GM21360 (cell line): ENCODE data around the gene LTV1.
"Not testable (repeated sequence)": the region's sequence is repeated elsewhere in the genome, so short reads cannot be mapped to it uniquely, and the experiment has no call there.

Experiments used
- ATAC-seq: cut with Tn5 transposase; IDR thresholded peaks from one replicate; pipeline ENCODE4 v1.9.1; 2021; ENCODE audit warnings: mild to moderate bottlenecking, moderate library complexity; ENCODE audit not compliant: unreplicated experiment

Gene LTV1

DNA sequence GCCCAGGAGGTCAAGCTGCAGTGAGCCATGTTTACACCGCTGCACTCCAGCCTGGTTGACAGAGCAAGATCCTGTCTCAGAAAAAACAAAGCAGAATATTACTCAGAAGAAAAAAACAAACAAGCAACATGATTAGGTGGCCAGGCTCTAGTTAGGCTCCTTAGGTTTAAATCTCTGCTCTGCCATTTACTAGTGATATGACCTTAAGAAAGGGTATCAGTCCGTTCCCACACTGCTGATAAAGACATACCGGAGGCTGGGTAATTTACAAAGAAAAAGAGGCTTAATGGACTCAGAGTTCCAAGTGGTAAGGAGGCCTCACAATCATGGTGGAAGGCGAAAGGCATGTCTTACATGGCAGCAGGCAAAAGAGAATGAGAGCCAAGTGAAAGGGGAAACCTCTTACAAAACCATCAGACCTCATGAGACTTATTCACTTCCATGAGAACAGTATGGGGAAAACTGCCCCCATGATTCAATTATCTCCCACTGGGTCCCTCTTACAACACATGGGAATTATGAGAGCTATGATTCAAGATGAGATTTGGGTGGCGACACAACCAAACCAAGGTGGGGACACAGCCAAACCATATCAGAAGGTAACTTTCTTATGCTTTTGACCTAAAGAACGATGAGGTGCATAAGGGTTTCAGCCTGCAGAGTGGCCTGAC lies 2.4 kb upstream of the LTV1 start:
- no peak for ATAC-seq

DNA sequence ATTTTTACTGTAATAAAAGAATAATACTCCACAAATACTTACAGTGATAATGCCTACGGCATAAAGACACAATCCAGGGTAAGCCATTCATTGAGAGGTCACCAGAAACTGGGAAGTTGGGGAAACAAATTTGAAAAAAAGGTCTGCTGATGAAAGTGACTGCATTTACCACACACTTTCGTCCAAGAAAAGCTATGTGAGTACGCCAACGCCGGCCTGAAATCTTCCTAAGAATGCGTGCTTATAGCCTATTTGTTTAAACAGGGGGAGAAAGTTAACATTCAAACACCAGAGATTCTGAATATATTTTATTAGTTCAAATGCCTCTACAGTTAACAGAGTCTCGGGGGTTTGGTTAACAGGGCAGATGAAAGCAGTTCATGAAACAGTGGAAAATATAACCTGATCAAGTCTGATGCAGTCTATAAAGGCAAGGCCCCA lies 657 bp upstream of the LTV1 start:
- ATAC-seq, result no peak

DNA sequence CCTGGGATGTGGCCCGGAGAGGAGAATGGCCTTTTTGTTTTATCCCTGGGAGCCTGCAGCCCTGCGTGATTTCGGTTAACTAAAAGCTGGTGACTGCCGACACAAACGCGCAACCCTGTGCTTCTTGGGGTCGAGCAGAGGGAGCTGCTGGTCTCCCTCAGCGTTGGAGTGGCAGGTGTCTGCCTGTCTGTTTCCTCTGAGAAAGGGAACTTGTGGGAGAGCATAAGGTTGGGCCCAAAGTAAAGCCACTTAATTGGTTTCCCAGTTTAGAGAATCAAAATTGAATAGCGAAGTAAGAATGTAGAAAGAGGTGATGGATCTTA lies 500 bp downstream of the LTV1 start:
- ATAC-seq, result peak; percentile 4

DNA sequence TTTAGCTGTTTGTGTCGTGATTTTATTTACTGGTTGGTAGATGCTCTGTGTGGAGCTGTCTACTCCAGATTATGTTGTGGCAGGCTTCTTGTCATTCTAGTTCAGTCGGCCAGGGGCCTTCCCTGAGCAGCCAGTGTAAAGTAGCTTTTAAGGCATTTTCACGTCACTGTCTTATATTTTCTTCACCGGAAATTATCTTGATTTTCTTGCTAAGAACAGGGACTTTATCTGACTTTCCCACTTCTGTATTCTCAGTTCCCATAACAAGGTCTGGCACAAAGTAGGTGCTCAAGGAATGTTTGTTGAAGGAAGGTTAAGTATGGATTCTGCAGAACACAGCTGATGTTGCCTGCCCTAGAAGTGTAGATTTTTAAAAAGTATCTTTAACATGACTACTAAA lies 868 bp downstream of the LTV1 start:
- ATAC-seq, result no peak

DNA sequence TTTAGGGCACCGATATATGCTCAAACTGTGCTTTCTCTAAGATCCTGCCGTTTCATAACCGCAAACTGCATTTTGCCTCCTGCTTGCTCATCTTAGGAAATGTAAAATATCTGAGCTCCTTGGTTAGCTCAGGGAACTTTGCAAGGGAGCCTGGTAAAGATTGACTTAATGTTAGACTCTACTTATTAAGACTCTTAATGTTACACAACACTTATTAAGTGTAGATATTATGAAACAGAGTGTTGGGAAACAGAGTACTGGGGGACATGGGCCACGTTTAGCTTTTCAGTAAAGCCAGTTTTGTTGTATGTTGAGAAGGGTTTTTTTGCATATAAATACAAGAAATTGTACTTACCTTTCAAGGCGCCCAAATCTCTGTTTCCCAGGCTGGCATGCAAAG lies 1.9 kb downstream of the LTV1 start:
- ATAC-seq, result no peak

DNA sequence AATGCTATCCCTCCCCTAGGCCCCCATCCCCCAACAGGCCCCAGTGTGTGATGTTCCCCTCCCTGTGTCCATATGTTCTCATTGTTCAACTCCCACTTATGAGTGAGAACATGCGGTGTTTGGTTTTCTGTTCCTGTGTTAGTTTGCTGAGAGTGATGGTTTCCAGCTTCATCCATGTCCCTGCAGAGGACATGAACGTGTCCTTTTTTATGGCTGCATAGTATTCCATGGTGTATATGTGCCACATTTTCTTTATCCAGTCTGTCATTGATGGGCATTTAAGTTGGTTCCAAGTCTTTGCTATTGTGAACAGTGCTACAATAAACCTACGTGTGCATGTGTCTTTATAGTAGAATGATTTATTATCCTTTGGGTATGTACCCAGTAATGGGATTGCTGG lies 8.6 kb downstream of the LTV1 start:
- ATAC-seq, result not testable (repeated sequence)

DNA sequence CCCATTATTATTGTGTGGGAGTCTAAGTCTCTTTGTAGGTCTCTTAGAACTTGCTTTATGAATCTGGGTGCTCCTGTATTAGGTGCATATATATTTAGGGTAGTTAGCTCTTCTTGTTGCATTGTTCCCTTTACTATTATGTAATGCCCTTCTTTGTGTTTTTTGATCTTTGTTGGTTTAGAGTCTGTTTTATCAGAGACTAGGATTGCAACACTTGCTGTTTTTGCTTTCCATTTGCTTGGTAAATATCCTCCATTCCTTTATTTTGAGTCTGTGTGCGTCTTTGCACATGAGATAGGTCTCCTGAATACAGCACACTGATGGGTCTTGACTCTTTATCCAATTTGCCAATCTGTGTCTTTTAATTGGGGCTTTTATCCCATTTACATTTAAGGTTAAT lies 11.9 kb downstream of the LTV1 start:
- not testable (repeated sequence) for ATAC-seq

DNA sequence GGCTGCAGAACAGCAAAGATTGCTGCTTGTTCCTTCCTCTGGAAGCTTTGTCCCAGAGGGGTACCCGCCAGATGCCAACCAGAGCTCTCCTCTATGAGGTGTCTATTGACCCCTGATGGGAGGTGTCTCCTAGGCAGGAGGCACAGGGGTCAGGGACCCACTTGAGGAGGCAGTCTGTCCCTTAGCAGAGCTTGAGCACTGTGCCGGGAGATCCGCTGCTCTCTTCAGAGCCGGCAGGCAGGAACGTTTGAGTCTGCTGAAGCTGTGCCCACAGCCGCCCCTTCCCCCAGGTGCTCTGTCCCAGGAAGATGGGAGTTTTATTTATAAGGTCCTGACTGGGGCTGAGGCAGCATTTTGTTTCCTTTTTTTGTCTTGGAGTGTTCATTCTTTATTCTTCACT lies 13.6 kb downstream of the LTV1 start:
- ATAC-seq, result not testable (repeated sequence)

DNA sequence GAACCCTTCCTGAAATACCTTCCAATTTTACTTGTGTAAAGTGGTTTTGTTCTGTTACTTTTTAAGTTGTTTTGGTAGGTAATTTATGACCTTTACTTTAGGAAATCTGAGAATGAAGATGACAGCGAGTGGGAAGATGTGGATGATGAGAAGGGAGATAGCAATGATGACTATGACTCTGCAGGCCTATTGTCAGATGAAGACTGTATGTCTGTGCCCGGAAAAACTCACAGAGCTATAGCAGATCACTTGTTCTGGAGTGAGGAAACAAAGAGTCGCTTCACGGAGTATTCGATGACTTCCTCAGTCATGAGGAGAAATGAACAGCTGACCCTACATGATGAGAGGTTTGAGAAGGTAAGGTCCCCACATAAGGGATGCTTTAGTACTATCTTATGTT lies 14.5 kb downstream of the LTV1 start:
- ATAC-seq, result no peak

DNA sequence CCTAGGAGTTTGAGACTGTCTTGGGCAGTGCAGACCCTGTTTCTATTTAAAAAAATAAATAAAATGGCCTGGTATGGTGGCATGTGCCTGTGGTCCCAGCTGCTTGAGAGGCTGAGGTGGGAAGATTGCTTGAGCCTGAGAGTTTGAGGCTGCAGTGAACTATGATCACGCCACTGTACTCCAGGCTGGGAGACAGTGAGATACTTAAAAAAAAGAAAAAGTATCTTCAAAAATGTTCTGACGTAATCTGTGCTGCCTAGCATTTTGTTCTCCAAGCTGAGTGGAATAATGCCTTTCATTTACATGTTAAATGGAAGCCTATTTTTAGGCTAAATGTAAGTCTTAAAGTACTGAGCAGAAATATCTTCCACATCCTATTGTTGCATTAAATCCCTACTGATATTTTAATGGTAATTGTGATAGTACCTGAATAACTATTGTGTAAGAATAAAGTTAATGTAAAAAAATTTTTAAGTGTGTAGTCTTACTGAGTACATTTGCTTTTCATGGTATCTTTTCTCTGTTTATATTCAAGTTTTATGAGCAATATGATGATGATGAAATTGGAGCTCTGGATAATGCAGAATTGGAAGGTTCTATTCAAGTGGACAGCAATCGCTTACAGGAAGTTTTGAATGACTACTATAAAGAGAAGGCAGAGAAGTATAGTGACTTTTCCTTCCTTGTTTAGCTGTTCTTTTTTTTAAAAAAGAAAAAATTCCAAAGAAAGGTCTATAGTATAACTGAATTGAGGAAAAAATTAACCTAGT lies 16.9 kb downstream of the LTV1 start:
- ATAC-seq, result no peak

DNA sequence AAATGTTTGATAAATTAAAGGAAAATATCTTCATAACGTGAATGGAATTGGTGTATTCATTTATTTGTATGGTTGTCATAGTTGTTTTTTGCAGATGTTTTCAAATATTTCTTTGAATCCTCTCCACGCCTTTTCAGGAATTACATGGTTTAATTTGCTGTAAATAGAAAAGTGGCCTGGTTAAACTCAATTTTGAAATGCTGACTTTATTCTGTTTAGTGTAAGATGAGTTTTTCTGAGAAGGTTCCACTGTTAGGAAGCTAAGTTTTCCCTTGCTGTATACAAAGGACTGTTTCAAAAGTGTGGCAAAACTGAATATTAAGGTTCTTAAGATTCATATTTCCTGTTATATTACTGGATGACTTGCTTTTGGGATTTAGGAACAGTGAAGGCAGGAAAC lies 20.6 kb downstream of the LTV1 start:
- no peak for ATAC-seq

DNA sequence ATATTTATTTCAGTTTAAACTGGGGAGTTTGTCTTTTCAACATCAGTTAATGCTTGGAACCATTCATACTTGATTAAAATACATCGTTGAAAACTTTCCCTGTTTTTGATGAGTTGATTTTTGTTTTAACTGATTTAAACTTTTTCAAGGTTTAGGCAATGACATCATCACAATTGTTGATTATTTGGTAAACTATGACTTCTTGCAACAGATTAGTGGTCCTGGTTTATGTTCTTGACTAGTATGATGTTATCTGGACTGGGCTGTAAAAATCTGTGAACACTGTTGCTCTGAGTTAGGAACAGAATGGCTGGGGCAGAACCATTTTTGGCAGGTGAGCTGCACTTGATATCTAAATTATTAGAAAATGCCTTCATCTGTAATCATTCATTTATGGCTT lies 21.1 kb downstream of the LTV1 start, which contains the start of gene ZC2HC1B:
ZC2HC1B (plus strand) TSS at position 241 of the 400 bp plus-strand sequence; CDS start at position 307, 66 bp downstream.
- no peak for ATAC-seq

DNA sequence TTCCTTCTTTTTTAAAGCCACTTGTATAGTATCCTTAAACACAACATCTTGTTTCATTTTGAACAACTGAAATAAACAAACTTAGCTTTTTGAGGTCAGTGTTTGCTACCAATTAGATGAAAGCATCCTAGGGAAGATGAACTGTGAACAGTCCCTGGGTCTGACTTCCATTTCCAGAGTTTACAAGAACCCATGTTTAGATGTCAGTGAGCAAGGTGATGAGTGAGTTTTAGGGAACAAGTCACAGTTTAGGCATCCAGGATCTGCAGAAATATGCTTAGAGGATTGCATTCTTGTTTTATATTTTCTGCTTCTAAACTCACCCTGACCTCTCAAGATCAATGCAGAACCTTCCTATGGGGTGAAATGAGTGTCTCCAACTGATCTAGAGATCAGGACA lies 24.1 kb downstream of the LTV1 start:
- ATAC-seq, result no peak

DNA sequence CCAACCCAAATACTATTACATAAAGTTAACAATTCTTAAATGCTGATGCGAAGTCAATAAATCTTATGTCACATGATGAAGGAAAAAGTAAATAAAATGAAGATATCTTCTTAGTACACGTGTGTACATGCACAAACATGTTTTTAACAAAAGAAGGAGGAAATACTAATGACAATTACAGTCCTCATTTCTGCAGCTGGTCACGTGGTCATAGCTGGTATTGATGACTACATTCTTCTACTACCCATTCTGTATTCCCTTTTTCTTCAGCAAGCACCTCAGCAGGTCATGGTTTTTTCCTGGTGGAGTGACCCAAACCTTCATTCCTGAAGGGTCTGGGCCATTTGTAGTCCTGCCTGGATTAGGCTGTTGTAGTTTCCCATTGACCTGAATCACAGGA lies 25.7 kb downstream of the LTV1 start:
- not testable (repeated sequence) for ATAC-seq

DNA sequence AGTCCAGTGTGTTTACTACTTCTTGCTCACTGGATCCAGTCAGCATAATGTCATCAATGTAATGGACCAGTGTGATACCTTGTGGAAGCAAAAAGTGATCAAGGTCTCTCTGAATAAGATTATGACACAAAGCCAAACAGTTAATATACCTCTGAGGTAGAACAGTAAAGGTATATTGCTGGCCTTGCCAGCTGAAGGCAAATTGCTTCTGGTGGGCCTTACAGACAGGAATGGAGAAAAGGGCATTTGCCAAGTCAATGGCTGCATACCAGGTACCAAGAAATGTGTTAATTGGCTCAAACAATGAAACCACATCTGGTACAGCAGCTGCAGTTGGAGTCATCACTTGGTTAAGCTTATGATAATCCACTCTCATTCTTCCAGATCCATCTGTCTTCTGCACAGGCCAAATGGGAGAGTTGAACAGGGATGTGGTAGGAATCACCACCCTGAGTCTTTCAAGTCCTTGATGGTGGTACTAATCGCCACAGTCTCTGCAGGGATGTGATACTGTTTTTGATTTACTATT lies 28.1 kb downstream of the LTV1 start:
- ATAC-seq, result not testable (repeated sequence)

DNA sequence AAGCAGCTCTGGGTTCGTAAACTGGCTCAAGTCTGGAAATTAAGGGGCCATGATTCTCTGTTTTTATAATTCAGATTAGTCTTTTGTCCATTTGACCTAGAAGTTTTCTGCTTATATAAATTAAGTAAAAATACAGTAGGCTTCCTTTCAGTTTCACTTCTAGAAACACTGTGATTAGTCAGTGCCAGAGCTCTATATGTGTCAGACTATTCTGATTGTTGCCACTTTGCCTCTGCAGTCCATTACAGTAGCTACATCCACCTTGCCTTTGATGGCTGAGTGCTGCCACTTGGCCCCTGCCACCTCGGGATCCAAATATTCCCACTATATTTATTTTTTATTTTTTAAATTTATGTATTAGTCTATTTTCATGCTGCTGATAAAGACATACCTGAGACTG lies 29.1 kb downstream of the LTV1 start:
- ATAC-seq, result peak; percentile 100

DNA sequence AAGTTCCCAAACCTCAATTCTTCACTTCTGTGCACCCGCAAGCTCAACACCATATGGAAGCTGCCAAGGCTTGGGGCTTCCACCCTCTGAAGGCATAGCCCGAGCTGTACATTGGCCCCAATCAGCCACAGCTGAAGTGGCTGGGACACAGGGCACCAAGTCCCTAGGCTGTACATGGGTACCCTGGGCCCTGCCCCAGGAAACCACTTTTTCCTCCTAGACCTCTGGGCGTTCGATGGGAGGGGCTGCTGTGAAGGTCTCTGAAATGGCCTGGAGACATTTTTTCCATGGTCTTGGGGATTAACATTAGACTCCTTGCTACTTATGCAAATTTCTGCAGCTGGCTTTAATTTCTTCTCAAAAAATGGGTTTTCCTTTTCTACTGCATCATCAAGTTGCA lies 30.5 kb downstream of the LTV1 start:
- not testable (repeated sequence) for ATAC-seq

DNA sequence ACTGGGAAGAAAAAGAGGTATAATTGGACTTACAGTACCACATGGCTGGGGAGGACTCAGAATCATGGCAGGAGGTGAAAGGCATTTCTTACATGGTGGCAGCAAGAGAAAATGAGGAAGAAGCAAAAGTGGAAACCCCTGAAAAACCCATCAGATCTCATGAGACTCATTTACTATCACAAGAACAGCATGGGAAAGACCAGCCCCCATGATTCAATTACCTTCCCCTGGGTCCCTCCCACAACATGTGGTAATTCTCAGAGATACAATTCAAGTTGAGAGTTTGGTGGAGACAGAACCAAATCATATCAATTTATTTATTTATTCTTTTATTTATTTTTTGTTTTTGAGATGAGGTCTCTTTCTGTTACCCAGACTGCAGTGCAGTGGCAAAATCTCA lies 31.4 kb downstream of the LTV1 start:
- ATAC-seq, result not testable (repeated sequence)

DNA sequence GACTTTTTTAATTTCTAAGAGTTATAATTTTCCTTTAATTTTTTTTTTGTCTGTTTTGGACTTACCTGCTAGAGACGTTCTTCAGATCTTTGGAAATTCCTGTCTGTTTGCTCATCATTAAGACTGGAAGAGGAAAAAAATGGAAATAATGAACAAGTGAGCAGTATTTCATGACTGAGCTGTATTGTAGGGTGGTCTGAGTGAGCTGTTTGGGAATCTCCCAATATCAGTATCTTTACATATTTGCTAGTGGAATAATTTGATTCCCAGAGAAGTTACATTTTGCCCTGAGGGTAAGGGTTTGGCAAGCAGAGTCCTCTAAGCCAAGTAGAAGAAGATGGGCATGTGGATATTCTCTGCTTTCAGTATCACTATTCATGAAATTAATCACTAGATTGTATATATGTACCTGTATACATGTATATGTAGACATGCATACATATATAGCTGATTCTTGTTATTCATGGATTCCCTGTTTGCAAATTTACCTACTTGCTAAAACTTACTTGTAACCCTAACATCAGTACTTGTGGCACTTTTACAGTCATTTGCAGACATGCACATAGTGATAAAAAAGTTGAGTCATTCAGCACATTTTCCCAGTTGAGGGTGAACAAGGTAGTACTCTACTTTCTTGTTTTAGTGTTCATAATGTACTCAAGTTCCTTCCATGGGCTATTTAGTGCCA lies 34.6 kb downstream of the LTV1 start:
- ATAC-seq, result no peak

DNA sequence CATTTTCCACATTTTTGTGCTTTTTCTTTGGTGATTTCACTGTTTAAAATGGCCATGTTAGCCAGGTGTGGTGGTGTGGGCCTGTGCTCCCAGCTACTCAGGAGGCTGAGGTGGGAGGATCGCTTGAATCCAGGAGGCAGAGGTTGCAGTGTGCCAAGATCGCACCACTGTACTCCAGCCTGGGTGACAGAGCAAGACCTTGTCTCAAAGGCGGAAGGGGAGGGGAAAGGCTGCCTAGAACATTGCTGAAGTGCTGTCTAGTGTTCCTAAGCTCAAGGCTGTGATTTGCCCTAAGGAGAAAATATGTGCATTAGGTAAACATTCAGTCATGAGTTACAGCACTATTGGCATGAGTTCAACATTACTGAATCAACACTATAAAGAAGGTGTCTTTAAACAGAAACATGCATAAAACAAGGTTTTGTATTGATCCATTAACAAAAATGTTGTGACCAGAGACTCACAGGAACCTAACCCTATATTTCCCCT lies 35.2 kb downstream of the LTV1 start:
- no peak for ATAC-seq

DNA sequence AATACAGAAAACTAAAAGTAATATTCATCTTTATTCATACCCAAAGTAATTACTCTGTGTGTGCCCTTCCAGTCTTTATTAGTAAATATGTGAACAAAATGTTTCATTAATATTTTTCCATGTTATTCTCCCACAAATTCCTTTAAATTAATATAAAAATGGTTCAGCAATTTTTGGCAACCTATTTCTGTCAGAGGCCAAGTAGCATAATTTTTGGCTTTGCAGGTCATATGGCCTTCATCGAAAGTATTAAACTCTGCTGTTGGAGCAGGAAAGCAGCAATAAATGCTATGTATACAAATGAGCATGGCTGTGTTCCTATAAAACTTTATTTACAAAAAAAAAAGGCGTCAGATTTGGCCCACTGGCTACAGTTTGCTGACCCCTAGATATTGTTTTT lies 37.3 kb downstream of the LTV1 start:
- ATAC-seq, result no peak
